GM19395 (cell line): ENCODE results near the gene TRAPPC4.
A peak's percentile ranks its signal among the peaks of the same experiment; 100 is the strongest.
"Not testable (repeated sequence)": the region's sequence is repeated elsewhere in the genome, so short reads cannot be mapped to it uniquely, and the experiment has no call there.

Source experiments
- ATAC-seq: cut with Tn5 transposase; IDR thresholded peaks from one replicate; pipeline ENCODE4 v1.9.1; 2021; ENCODE audit warnings: mild to moderate bottlenecking, moderate library complexity; ENCODE audit not compliant: unreplicated experiment

The TRAPPC4 gene

DNA sequence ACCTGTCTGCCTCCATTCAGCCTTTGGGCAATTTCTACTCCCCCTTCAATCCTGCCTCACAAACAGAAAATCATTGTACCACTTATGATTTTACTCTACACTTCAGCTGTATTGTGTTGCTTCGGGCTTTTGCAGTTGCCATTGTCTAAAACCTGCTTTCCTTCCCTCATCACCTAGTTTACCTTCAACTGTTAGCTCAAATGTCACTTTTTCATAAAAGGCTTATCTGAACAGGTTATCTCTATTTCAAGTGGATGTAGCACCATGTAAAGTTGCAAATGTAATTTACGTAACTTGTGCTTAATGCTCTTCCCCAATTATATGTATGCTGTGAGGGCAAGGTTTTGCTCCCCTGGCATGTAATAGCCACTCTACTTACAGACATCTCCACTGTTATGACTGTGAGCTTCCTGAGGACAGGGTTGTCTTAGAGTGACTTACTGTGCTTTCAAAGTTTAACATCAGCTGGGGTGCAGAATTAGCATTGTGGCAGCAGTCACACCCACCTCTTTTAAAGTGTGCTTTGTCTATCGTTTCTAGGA lies 5.9 kb upstream of the TRAPPC4 start:
- ATAC-seq, result no peak

DNA sequence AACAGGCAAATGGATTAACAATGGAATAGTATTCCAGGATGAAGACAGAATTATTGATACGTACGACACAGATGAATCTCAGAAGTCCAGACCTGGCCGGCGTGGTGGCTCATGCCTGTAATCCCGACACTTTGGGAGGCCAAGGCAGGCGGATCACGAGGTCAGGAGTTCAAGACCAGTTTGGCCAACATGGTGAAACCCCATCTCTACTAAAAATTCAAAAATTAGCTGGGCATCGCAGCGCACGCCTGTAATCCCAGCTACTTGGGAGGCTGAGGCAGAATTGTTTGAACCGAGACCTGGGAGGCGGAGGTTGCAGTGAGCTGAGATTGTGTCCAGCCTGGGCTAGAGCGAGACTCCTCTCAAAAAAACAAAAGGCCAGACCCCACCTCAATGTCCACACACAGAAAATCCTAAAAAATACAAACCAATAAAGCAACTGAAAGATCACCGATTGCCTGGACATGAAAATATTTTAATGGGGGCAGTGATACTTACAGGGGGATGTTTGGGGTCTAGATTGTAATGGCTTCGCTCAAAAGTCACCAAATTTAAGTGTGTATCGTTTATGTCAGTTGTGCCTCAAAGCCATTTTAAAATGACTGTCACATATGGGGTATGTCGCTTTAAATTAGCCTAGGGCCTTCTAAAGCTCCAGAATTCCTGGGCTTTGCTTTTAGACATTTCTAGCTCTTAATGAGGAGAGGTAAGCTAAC lies 4.2 kb upstream of the TRAPPC4 start:
- ATAC-seq, result no peak

DNA sequence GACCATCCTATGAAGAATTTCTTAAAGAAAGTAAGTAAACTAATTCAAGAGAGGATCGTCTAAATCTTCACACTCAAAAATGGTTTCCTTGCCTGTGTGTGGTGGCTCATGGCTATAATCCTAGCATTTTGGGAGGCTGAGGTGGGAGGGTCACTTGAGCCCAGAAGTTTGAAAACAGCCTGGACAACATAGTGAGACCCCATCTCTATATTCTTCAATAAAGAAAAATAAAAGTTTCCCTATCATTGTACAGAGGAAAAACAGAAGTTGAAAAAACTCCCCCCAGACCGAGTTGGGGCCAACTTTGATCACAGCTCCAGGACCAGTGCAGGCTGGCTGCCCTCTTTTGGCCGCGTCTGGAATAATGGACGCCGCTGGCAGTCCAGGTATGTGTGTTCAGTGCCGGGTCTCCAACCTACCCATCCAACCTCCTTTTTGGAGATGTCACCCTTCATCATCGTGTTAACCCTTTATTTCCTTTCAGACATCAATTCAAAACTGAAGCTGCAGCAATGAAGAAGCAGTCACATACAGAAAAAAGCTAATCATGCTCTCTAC lies 3.4 kb upstream of the TRAPPC4 start:
- ATAC-seq, result no peak

DNA sequence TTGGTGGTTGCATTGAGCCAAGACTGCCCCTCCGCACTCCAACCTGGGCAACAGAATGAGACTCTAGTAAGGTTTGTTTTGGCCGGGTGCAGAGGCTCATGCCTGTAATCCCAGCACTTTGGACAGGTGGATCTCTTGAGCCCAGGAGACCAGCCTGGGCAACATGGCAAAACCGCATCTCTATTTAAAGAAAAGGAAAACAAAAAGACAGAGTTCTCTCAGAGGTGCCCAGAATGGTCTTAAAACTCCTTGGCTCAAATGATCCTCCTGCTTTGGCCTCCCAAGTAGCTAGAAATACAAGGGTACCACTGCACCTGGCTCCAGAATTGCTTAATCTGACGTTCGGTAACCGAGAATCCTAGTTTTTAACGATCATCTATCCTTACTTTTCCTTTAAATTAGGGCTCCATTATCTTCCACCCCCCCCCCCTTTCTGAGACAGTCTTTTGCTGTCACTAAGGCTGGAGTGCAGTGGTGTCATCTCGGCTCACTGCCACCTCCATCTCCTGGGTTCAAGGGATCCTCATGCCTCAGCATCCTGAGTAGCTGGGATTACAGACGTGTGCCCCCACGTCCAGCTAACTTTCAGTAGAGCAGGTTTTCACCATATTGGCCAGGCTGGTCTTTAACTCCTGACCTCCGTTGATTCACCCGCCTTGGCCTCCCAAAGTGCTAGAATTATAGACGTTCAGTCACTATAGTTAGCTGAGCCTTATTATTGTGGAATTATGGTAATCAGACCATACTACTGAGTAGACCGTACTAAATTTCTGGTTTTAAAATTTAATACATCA lies 2.2 kb upstream of the TRAPPC4 start:
- ATAC-seq, result no peak

DNA sequence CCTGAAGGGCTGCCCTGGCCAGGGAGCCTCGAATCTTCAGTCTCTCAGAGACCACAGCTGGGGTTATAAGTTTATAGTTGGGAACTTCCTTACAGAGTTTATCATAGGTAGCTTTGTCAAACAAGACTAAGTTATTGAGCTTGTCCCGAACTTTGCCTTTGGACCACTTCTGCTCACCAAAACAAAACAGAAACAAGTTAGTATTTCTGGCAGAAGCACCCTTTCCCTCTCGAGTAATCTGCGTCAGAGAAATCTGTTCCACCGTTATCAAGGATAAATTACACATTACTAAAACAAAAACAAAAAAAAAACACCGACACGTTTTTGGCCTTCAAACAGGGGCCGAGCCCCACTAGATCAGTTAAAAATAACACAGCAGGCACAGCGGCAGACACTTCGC lies 1.2 kb upstream of the TRAPPC4 start:
- not testable (repeated sequence) for ATAC-seq

DNA sequence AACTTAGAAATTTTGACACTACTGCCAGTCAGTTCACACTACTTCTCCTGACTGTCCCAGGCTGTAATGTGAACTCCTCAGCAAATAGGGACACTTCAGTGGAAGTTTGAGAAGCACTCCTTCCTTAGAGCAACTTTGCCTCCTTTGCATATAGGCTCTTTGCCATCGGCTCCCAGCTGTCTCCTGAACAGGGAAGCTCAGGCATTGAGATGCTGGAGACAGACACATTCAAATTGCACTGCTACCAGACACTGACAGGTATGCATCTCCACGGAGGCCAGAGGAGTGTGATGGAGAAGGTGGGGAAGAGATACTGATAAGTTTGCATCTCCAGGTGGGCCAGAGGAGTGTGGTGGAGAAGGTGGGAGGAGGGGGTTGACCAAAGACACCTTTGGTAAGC lies 1.4 kb downstream of the TRAPPC4 start:
- no peak for ATAC-seq

DNA sequence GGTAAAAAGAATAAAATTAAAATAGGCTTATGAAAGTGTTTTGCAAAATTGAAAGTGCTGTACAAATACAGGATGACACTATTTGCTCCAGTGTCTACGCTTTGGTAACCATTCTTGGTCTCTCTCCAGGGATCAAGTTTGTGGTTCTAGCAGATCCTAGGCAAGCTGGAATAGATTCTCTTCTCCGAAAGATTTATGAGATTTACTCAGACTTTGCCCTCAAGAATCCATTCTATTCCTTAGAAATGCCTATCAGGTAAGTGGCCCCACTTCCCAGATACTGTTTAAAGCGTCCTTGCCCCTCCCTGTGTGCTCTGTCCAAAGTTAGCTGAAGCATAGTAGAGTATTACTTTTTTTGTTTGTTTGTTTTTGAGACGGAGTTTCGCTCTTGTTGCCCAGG lies 3.1 kb downstream of the TRAPPC4 start:
- ATAC-seq, result no peak

DNA sequence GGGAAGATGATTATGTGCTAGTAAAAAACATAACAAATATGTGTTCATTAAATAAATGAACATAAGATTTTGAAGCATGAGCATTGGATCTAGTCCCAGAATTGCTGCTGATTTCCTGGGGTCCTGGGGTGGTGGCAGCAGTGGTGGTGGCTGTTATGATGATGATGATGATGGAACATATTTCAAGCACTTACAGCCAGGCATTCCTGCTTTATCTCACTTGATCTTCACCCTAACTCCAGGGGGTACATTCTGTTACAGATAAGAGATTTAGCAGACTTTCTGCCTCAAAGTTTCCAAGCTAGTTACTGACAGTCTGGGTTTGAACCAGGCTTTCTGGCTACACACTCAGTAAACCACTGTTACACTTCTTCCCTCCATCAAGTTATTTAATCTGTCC lies 5.2 kb downstream of the TRAPPC4 start:
- no peak for ATAC-seq

DNA sequence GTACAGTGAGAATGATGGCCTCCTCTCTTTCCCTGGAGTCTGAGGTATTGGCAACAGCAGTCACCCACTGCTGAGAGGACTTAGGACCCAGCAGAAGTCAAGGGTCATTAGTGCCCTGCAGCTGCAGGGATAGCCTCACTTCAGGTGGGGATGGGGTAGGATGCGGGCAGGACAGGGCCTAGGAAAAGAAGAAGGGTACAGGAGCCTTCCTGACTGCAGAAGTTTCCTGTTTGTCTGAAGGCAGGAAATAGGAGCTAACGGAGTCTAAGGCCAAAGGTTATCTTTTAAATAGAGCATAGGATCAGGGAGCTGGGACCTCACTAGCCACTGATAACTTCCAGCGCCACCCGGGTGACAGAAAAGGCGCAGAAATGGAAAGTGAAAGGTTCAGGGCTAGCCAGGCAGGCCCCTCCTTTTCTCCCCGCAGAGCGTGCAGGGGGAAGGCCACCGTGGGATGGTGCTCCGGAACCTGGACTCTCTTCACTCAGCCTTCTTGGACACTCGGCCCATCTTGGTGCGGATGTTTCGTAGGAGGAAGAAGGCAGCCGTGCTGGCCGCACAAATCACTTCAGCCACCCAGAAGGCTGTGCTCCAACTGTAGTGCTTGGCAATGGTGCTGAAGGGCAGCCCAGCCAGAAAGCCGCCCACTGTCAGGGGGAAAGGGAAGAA lies 6.0 kb downstream of the TRAPPC4 start:
- no peak for ATAC-seq

DNA sequence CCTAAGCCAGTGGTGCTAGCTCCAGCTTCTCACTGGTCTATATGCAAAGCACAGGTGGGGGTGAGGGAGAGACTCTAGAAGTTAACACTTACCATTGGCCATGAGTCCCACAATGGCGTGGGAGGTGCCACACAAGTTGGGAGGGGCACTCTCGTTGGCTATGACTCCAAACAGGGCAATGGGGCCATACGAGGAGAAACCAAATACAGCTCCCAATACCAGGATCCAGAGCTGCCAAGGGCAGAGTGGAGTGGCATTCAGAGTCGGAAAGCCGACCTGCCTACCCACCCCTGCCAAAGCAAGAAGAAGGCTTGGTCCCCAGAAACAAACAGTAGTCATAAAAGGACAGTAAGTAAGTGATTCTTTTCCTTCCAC lies 6.5 kb downstream of the TRAPPC4 start:
- no peak for ATAC-seq

DNA sequence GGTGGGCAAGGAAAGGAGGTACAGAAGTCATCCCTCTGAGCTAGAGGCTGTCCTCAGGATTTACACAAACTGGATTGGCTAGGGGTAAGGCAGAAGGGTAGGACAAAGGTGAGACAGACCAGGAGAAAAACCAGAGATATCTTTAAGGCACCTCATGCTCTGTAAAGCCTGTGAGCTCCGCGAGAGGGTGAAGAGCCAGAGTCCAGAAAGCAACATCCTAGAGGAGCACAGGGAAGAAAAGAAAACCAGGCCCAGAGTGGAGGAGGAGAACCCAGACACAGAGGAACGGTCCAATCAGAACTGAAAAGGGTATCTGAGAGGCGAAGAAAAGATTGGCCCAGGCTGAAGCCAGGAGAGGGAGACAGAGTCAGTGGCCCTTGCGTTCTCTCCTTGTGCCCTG lies 7.0 kb downstream of the TRAPPC4 start:
- no peak for ATAC-seq

DNA sequence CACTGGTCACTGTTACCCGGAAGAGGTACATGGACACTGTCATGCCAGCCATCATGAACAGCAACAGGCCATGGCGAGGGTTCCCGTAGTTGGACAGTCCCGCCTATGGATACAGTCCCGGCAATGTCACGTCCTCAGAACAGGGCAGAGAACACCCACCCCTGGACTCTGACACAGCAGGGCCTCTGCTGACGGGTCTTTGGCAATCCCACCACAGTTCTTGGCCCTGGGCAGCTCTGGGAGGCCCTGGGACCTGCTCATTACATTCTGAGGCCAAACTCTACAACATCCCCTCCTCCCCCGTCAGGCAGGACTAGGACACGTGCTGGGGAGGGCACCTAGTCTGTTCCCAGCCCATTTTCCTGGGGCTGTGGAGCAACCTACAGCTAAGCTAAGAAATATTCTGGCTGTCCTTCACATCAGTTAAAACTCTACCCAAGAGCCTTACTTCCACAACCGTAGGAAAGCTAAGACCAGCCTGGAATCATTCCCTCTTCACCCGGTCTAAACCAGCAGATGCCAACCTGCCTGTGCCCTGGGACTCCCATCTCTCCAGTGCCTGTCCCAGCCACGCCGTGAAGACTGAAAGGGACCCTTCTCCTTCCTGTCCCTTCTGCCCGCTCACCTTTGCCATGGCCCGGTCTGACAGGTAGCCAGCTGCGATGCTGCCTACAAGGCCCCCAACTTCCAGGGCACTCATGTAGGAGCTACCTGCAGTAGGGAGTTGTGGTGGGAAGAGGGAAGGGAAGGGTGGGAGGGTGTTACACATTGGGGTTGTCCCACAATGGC lies 7.6 kb downstream of the TRAPPC4 start:
- no peak for ATAC-seq

DNA sequence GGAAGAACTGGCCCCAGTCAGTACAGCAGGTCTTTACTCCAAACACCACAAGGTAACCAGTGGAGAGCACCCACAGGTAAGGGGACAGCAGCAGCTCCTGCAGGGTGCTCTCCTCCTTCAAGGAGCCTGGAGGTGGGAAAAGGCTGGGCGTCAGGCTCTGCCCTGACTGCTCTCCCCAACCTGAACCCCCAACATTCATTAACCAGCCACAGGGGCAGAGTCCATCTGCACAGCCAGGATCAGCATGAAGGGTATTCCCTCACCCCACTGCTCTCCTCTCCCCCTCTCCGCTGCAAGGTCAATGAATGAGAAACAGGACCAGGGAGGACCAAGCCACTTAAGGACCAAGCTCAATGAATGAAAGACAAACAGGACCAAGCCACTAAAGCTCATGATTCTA lies 8.4 kb downstream of the TRAPPC4 start:
- ATAC-seq, result no peak

DNA sequence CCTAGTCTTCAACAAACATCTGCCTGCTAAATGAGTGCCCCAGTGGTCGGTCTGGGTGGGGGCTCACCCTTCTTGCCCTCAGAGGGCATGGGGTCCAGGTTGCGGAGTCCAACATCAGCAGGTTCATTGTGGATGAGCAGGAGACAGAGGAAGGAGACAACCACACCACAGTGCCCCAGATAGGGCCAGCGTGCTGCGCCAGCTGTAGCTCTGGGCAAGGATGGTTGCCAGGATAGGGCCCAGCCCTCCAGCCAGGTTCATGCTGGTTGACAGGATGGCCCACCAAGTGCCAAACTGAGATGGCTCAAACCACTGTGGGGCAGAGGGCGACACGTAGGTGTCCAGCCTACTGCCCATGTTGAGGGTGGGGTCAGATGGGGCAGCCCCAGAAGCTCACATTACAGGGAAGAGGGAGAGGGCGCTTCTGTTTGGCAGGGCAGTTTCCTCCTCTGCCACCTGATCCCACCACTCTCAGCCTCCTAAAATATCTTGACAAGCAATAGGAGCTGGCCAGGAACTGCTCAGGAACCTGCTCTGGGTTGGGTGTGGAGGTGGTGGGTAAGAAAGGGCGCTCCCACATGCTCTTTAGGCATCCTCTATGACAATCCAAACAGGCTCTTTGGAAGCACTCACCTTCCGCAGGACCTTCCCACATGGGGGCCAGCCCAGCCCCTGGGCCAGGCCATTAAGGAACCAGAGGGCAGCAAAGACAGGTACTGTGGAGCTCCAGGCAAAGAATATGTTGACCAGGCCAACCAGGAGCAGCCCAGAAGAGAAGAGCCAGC lies 9.2 kb downstream of the TRAPPC4 start:
- no peak for ATAC-seq

DNA sequence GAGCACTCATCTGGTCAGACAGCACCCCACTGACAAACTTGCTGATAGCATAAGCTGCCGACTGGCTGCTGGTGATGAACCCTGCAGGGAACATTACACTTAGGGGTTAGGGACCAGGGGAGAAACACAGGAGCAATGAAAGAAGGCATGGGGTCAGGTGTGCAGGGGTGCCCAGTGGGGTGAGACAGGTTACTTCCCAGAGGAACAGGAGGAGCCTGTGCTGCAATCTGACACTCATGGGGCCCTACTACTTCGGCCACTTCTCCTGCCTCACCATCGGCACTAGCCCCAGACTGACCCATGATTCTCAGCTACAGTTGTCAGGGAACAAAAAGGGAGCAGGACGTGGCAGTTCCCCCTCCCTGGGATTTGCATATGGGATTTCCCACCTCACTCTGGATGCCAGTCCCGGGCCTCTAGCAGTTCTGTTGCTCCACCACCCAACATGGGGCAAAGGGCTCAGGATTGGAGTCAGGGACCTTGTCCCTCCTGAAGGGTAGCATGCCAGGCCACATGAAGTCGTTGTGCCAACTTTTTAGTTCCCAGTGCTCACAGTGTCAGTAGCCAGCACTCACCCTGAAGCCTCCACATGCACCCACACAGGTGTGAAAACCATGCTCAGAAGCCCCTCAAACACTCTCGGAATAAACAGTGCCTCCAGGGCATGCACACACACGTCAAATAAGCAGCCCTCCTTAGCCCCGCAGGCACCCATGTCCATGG lies 9.9 kb downstream of the TRAPPC4 start:
- no peak for ATAC-seq

DNA sequence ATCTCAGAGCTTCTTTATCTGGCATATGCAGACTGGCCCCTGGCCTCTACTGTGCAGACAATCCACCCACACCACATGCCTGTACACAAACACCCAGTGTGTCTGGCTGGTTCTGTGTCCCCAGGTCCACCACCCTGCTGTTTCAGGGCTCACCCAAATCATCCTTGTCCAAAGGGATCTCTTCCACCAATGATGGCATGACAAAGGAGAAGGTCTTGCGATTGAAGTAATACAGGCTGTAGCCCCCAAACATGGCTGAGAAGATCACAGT lies 10.4 kb downstream of the TRAPPC4 start:
- ATAC-seq, result no peak

DNA sequence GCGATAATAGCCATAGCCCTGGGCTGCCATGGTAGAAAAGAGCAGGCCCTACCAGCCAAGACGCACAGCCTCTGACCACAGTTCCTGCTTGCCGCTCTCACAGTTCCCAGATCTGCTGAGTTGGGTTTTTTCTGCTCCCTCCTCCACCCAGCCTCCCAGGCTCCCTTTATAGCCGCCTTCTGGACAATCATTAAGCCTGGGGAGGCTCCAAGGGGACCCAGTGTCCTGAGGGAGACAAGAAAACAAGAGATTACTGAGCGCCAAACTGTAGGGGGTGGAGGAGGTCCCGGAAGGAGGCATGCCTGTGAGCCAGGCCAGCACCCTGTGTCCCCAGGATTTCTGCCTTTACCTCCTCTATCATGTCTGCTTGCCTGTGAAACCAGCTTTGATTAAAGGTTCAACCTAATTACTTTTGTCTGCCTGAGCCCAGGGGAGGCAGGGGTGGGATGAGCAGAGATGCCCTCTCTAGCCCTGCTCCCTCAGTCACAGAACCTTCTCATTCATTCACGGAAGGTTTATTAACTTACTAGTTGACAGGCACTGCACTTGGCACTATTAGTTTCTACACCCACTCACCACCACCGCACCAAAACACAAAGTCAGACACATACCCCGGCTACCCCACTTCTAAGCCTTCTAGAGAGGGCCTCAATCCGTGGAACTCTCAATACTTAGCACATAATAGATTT lies 10.9 kb downstream of the TRAPPC4 start:
- ATAC-seq, result peak; percentile 24

DNA sequence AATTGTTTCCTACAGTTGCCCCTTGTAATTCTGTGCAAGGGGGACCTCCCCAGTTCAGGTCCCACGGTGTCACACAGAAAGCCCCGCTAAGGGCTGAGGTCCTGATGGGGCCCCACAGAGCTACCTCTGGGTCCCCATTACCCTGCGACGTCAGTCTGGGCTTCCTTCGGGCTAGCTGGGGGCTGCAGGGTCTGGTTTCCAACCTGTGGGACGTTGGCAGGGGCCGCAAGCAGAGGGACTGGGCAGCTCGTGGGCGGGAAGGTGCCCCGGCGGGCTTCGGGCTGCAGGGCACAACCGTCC lies 11.4 kb downstream of the TRAPPC4 start:
- peak; percentile 12 for ATAC-seq
